SK-N-SH (cell line): ENCODE measurements around the gene VGLL4. TPM values are rescaled to one million over a fixed set of nuclear protein-coding genes. Genes with fewer than 3 reads are reported as not detected.

Source experiments
- CTCF ChIA-PET: fragments of 300-600, 350-600 bp; formaldehyde crosslinking; extraction: SDS; loops from one replicate; lab custom pipeline; 2021; lab: Yijun Ruan, JAX
- POLR2A ChIA-PET: fragments of 350-600 bp; sonication (Branson Sonifier 250); formaldehyde crosslinking; extraction: SDS; loops from one replicate; lab custom pipeline; 2020; ENCODE audit warnings: antibody characterized with exemption, inconsistent platforms; lab: Yijun Ruan, JAX
- DNase-seq: peaks from one replicate; pipeline ENCODE4 v3.0.0; 2012
- H2AFZ ChIP-seq: fragments of 200-600 bp; sonication (generic); 2 replicates; pipeline ENCODE4 v1.8.1; 2016; ENCODE audit warnings: antibody characterized with exemption, mild to moderate bottlenecking, low read depth
- H3F3A ChIP-seq: fragments of 200-600 bp; sonication (generic); replicated peaks from 2 replicates; pipeline ENCODE3; 2016; ENCODE audit warnings: antibody characterized with exemption, mild to moderate bottlenecking; ENCODE audit not compliant: insufficient read depth
- H3K27ac ChIP-seq, 2 experiments: fragments of 200-500 bp in 1 of 2; fragments of 200-600 bp in 1 of 2; sonication (Bioruptor generic) in 1 of 2; sonication (generic), shearing (Covaris generic) in 1 of 2; 2 replicates each; pipeline versions ENCODE4 v1.5.1 to v1.6.1; 2014 to 2016; ENCODE audit warnings: low read depth in 2 of 2, inconsistent platforms in 1 of 2, low read length in 1 of 2, mild to moderate bottlenecking in 1 of 2, mixed read lengths in 1 of 2
- H3K27me3 ChIP-seq: fragments of 200-600 bp; sonication (generic), shearing (Covaris generic); 2 replicates; pipeline ENCODE4 v1.6.1; 2016; ENCODE audit warnings: mixed run types; ENCODE audit not compliant: insufficient read depth
- H3K36me3 ChIP-seq, 2 experiments: fragments of 200-500 bp in 1 of 2; fragments of 200-600 bp in 1 of 2; sonication (Bioruptor generic) in 1 of 2; sonication (generic) in 1 of 2; replicated peaks in 1 of 2; 2 replicates each; pipeline versions ENCODE3 to v1.5.1; 2014 to 2016; ENCODE audit warnings: low read length in 1 of 2, mild to moderate bottlenecking in 1 of 2; ENCODE audit not compliant: insufficient read depth in 2 of 2, control insufficient read depth in 1 of 2
- H3K4me1 ChIP-seq, 2 experiments: fragments of 200-500 bp in 1 of 2; fragments of 200-600 bp in 1 of 2; sonication (Bioruptor generic) in 1 of 2; sonication (generic), shearing (Covaris generic) in 1 of 2; 2 replicates each; pipeline versions ENCODE4 v1.5.1 to v1.6.1; 2014 to 2016; ENCODE audit warnings: low read depth in 1 of 2, low read length in 1 of 2, mixed run types in 1 of 2; ENCODE audit not compliant: insufficient read depth in 2 of 2, control insufficient read depth in 1 of 2
- H3K4me2 ChIP-seq: fragments of 200-600 bp; sonication (generic), shearing (Covaris generic); 2 replicates; pipeline ENCODE4 v1.6.1; 2017; ENCODE audit warnings: mixed run types
- H3K4me3 ChIP-seq, 2 experiments: fragments of 200-500 bp in 1 of 2; fragments of 200-600 bp in 1 of 2; sonication (Bioruptor generic) in 1 of 2; sonication (generic), shearing (Covaris generic) in 1 of 2; 2 replicates each; pipeline versions ENCODE4 v1.5.1 to v1.8.1; 2014 to 2016; ENCODE audit warnings: low read depth in 2 of 2, inconsistent platforms in 1 of 2, low read length in 1 of 2, mild to moderate bottlenecking in 1 of 2, mixed read lengths in 1 of 2, moderate library complexity in 1 of 2
- H3K79me2 ChIP-seq: fragments of 200-600 bp; sonication (generic); 2 replicates; pipeline ENCODE4 v1.8.1; 2017; ENCODE audit warnings: mild to moderate bottlenecking; ENCODE audit not compliant: insufficient read depth
- H3K9ac ChIP-seq: fragments of 200-600 bp; sonication (generic); 2 replicates; pipeline ENCODE4 v1.6.1; 2017; ENCODE audit warnings: mixed run types
- H3K9me2 ChIP-seq: fragments of 200-600 bp; sonication (generic); 2 replicates; pipeline ENCODE4 v1.6.1; 2017; ENCODE audit warnings: mixed run types
- H3K9me3 ChIP-seq: fragments of 200-600 bp; sonication (generic); 2 replicates; pipeline ENCODE4 v1.6.1; 2017; ENCODE audit warnings: mixed run types, mild to moderate bottlenecking, moderate library complexity
- H4K20me1 ChIP-seq: fragments of 200-600 bp; sonication (generic); 2 replicates; pipeline ENCODE4 v1.6.1; 2017; ENCODE audit warnings: mild to moderate bottlenecking, mixed run types; ENCODE audit not compliant: insufficient read depth
- CHD2 ChIP-seq: fragments of 150-350 bp; IDR thresholded peaks from 2 replicates; pipeline ENCODE4 v1.6.1; 2018; ENCODE audit warnings: low read length; ENCODE audit not compliant: partially characterized antibody
- EZH2phosphoT487 ChIP-seq: fragments of 200-600 bp; sonication (generic); IDR thresholded peaks from 2 replicates; pipeline ENCODE4 v1.6.1; 2017; ENCODE audit warnings: low read depth, mixed run types, mild to moderate bottlenecking, antibody characterized with exemption, moderate library complexity, borderline replicate concordance
- FOSL2 ChIP-seq: IDR thresholded peaks from 2 replicates; pipeline ENCODE4 v1.4.0; 2012; ENCODE audit warnings: low read depth, mild to moderate bottlenecking, moderate library complexity, borderline replicate concordance
- FOXM1 ChIP-seq: IDR thresholded peaks from 2 replicates; pipeline ENCODE4 v1.4.0; 2012; ENCODE audit warnings: low read depth, mild to moderate bottlenecking
- JUND ChIP-seq: IDR thresholded peaks from 2 replicates; pipeline ENCODE4 v1.4.0; 2012
- MAX ChIP-seq: IDR thresholded peaks from 2 replicates; pipeline ENCODE4 v1.4.0; 2012; ENCODE audit warnings: low read depth
- MEF2A ChIP-seq: IDR thresholded peaks from 2 replicates; pipeline ENCODE4 v1.4.0; 2012; ENCODE audit warnings: low read depth, borderline replicate concordance
- NFIC ChIP-seq: IDR thresholded peaks from 2 replicates; pipeline ENCODE4 v1.4.0; 2012; ENCODE audit warnings: borderline replicate concordance
- PBX3 ChIP-seq: IDR thresholded peaks from 2 replicates; pipeline ENCODE4; 2012
- POLR2AphosphoS5 ChIP-seq: IDR thresholded peaks from 2 replicates; pipeline ENCODE4 v1.6.1; 2012; ENCODE audit warnings: low read depth, low read length
- RAD21 ChIP-seq: IDR thresholded peaks from 2 replicates; pipeline ENCODE4 v1.6.1; 2012; ENCODE audit warnings: mild to moderate bottlenecking, low read length
- RCOR1 ChIP-seq: fragments of 150-350 bp; IDR thresholded peaks from 2 replicates; pipeline ENCODE4 v1.6.1; 2017; ENCODE audit warnings: antibody characterized with exemption, low read length
- RFX5 ChIP-seq: IDR thresholded peaks from 2 replicates; pipeline ENCODE4 v1.6.1; 2012; ENCODE audit warnings: mild to moderate bottlenecking, improper control_type of control experiment, low read length
- RXRA ChIP-seq: IDR thresholded peaks from 2 replicates; pipeline ENCODE4 v1.4.0; 2012; ENCODE audit warnings: low read depth, mild to moderate bottlenecking, borderline replicate concordance
- SIN3A ChIP-seq: IDR thresholded peaks from 2 replicates; pipeline ENCODE4 v1.6.1; 2012; ENCODE audit warnings: low read depth, mild to moderate bottlenecking, low read length, moderate library complexity, borderline replicate concordance
- TAF1 ChIP-seq: IDR thresholded peaks from 2 replicates; pipeline ENCODE4 v1.6.1; 2012; ENCODE audit warnings: low read depth, mild to moderate bottlenecking, low read length, moderate library complexity, borderline replicate concordance
- TEAD4 ChIP-seq: IDR thresholded peaks from 2 replicates; pipeline ENCODE4 v1.4.0; 2012; ENCODE audit warnings: mild to moderate bottlenecking, borderline replicate concordance; ENCODE audit not compliant: insufficient read depth
- USF1 ChIP-seq: IDR thresholded peaks from 2 replicates; pipeline ENCODE4 v1.4.0; 2012; ENCODE audit warnings: low read depth, borderline replicate concordance
- USF2 ChIP-seq: fragments of 150-350 bp; IDR thresholded peaks from 2 replicates; pipeline ENCODE4 v1.6.1; 2017; ENCODE audit warnings: antibody characterized with exemption, low read length, low read depth, borderline replicate concordance
- YY1 ChIP-seq: IDR thresholded peaks from 2 replicates; pipeline ENCODE4 v1.4.0; 2012; ENCODE audit warnings: low read depth, mild to moderate bottlenecking
- ZBTB33 ChIP-seq: IDR thresholded peaks from 2 replicates; pipeline ENCODE4 v1.4.0; 2012; ENCODE audit warnings: low read depth, borderline replicate concordance
- WGBS: methylation state at CpG from one replicate; pipeline ENCODE4 v1.1.6; 2017; ENCODE audit warnings: low lambda C conversion rate; 5-methylcytosine and 5-hydroxymethylcytosine counted together
- polyA plus RNA-seq, 3 experiments: library from polyadenylated mRNA; depleted of rRNA; stranded (reverse); fragments of >200 nt; gene quantifications; 2 replicates each; pipeline ENCODE4 v1.2.3, GENCODE V29; 2012

Gene VGLL4
- polyA plus RNA-seq, 1 of the 3 experiments (the other 2 are of a cell fraction): 48.9 TPM

- Histone ChIP-seq H3F3A (peaks cover 5% of the 10 kb centered on the region), H3K4me1 (peaks cover 38 to 48% of the 10 kb centered on the region in 2 experiments; a peak in 3 of 4 replicates), H3K9me2 (no peaks in the 10 kb centered on the region), H3K4me3 (no peak overlapping the region), H3K36me3 (peaks cover 0 to 6% of the 10 kb centered on the region in 2 experiments), H3K4me2 (no peak overlapping the region), H3K9ac (no peak overlapping the region), H3K27ac (no peak overlapping the region), H2AFZ (no peak overlapping the region), H3K9me3 (no peaks in the 10 kb centered on the region), H3K27me3 (no peaks in the 10 kb centered on the region), H3K79me2 (peaks cover 100% of the 10 kb centered on the region), H4K20me1 (peaks cover 100% of the 10 kb centered on the region)
- TF ChIP-seq TEAD4: no peak
- TF ChIP-seq PBX3: no peak
- TF ChIP-seq TAF1: no peak
- no peak for TF ChIP-seq EZH2phosphoT487
- no peak for DNase-seq
- CTCF ChIA-PET: interaction anchor here (1.2 to 1.8 kb wide), 3 partner anchors 12 to 255 kb away, joined by 3 to 4 read pairs (median 4); no protein-coding TSS in a partner anchor
- 94% methylated on average over 11 of the region's 11 CpGs for WGBS
- POLR2A ChIA-PET: interaction anchor here (1.2 kb wide), 1 partner anchor 19 kb away, joined by 3 read pairs; no protein-coding TSS in a partner anchor
Observed at GRCh38 chr3:11634081-11634635, 9.6 kb downstream of the VGLL4 start.

GRCh38 chr3:11632966-11633365 is 10.7 kb downstream of the VGLL4 start:
- Histone ChIP-seq H3K9me3 (no peaks in the 10 kb centered on the region), H3K4me1 (peaks cover 27 to 36% of the 10 kb centered on the region in 2 experiments; a peak in 3 of 4 replicates), H3F3A (peaks cover 9% of the 10 kb centered on the region), H2AFZ (no peak overlapping the region), H3K9ac (no peak overlapping the region), H3K79me2 (peaks cover 100% of the 10 kb centered on the region), H4K20me1 (peaks cover 100% of the 10 kb centered on the region), H3K36me3 (peaks cover 0 to 6% of the 10 kb centered on the region in 2 experiments), H3K27ac (peak overlapping the region in 1 of 2 experiments; percentile 19; a peak in 1 of 4 replicates), H3K27me3 (no peaks in the 10 kb centered on the region), H3K4me3 (no peak overlapping the region), H3K4me2 (no peak overlapping the region), H3K9me2 (no peaks in the 10 kb centered on the region)
- CTCF ChIA-PET: interaction anchor here (1.4 to 1.7 kb wide), 2 partner anchors 19 to 23 kb away, joined by 3 to 4 read pairs; no protein-coding TSS in a partner anchor
- POLR2A ChIA-PET: interaction anchor here (1.2 kb wide), 1 partner anchor 18 kb away, joined by 3 read pairs; no protein-coding TSS in a partner anchor
- DNase-seq: no peak
- no peak for TF ChIP-seq FOXM1
- TF ChIP-seq SIN3A: no peak
- TF ChIP-seq TEAD4: no peak
- TF ChIP-seq USF1: no peak
- TF ChIP-seq ZBTB33: no peak
- TF ChIP-seq MAX: no peak
- TF ChIP-seq JUND: no peak
- no peak for TF ChIP-seq FOSL2
- no peak for TF ChIP-seq RXRA
- no peak for TF ChIP-seq RCOR1
- no peak for TF ChIP-seq RAD21
- no peak for TF ChIP-seq TAF1
- no peak for TF ChIP-seq MEF2A
- no peak for TF ChIP-seq POLR2AphosphoS5
- TF ChIP-seq RFX5: no peak
- no peak for TF ChIP-seq CHD2
- TF ChIP-seq YY1: no peak
- no peak for TF ChIP-seq USF2
- no peak for TF ChIP-seq NFIC
- 95% methylated on average over 3 of the region's 3 CpGs for WGBS
